GM12878 (cell line): ENCODE measurements around the gene STEAP1B.

Experiments
- IRF3 ChIP-seq: fragments of 450-650 bp; IDR thresholded peaks from 2 replicates; pipeline ENCODE4 v1.6.1; 2014; ENCODE audit warnings: mild to moderate bottlenecking
- POLR2A ChIP-seq: IDR thresholded peaks from 2 replicates; pipeline ENCODE4 v1.6.1; 2011; ENCODE audit warnings: low read depth, mild to moderate bottlenecking, low read length
- SP1 ChIP-seq: IDR thresholded peaks from one replicate; pipeline ENCODE4 v1.6.1; 2011; ENCODE audit warnings: low read depth, low read length
- TF ChIP-seq, protein P1 (sequence below), 3 experiments: IDR thresholded peaks in 2 of 3; conservative IDR thresholded peaks in 1 of 3; 2 replicates each; pipeline ENCODE4 v1.5.1; 2011; ENCODE audit warnings: low read depth in 3 of 3, low read length in 3 of 3, mild to moderate bottlenecking in 3 of 3, control low read depth in 2 of 3, moderate library complexity in 2 of 3, inconsistent platforms in 1 of 3, mixed read lengths in 1 of 3; ENCODE audit not compliant: control insufficient read depth in 2 of 3, insufficient read depth in 1 of 3; ENCODE audit errors: extremely low read depth in 1 of 3

GRCh38 chr7:22413211-22413610 lies 86.8 kb downstream of the STEAP1B start:
- TF ChIP-seq IRF3 = no peak
- TF ChIP-seq, protein P1, sequence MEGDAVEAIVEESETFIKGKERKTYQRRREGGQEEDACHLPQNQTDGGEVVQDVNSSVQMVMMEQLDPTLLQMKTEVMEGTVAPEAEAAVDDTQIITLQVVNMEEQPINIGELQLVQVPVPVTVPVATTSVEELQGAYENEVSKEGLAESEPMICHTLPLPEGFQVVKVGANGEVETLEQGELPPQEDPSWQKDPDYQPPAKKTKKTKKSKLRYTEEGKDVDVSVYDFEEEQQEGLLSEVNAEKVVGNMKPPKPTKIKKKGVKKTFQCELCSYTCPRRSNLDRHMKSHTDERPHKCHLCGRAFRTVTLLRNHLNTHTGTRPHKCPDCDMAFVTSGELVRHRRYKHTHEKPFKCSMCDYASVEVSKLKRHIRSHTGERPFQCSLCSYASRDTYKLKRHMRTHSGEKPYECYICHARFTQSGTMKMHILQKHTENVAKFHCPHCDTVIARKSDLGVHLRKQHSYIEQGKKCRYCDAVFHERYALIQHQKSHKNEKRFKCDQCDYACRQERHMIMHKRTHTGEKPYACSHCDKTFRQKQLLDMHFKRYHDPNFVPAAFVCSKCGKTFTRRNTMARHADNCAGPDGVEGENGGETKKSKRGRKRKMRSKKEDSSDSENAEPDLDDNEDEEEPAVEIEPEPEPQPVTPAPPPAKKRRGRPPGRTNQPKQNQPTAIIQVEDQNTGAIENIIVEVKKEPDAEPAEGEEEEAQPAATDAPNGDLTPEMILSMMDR (IDR thresholded peaks at IDR 0.05 in 2 of 3, conservative IDR thresholded peaks at IDR 0.05 in 1 of 3; ENCODE audit: control insufficient read depth in 2 of 3, extremely low read depth in 1 of 3, insufficient read depth in 1 of 3, low read depth in 3 of 3, low read length in 3 of 3) = no peak
- TF ChIP-seq SP1 = no peak
- TF ChIP-seq POLR2A = no peak
